Measurements from ENCODE around the gene DAP3. TPM values are rescaled to one million over a fixed set of nuclear protein-coding genes. Genes with fewer than 3 reads are reported as not detected.

The DAP3 gene
- total and polyA plus RNA-seq, 9 of the 15 experiments (the other 6 are each of a cell fraction or from before 2014, with no cell fraction given) = 155 to 484 (median 298) TPM

DNA sequence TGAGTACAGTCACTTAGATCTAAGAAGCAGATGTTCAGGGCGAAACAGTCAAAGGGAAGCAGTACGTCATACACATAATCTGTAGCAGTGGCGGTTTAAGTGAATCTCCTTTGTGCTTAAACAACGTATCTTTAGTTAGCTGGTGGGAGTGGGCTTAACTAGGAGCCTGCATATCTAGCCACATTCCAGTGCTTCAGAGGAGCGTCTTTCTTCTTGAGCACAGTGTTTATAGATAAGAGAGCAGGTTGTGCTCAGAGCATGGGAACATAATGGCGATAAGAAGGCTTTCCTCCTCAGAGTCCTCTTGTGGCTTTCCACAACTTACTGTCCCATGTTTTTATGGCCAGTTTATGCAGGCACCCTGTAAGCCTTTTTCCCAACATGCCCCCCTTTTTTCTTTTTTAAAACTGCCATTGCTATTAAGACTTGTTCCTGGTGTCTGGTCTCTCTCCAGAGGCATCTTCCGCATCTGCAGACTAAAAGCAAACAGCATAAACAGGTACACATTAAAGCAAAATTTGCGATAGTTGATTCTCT is 3.2 kb downstream of the DAP3 start (continued):
- TF ChIP-seq, protein P1, sequence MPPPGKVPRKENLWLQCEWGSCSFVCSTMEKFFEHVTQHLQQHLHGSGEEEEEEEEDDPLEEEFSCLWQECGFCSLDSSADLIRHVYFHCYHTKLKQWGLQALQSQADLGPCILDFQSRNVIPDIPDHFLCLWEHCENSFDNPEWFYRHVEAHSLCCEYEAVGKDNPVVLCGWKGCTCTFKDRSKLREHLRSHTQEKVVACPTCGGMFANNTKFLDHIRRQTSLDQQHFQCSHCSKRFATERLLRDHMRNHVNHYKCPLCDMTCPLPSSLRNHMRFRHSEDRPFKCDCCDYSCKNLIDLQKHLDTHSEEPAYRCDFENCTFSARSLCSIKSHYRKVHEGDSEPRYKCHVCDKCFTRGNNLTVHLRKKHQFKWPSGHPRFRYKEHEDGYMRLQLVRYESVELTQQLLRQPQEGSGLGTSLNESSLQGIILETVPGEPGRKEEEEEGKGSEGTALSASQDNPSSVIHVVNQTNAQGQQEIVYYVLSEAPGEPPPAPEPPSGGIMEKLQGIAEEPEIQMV (tag; conservative IDR thresholded peaks at IDR 0.05; ENCODE audit: low read depth) = no peak
- TF ChIP-seq ZNF449 (CRISPR knock-in tag; IDR thresholded peaks at IDR 0.05) (no peak), PRDM10 (IDR thresholded peaks at IDR 0.05; ENCODE audit: partially characterized antibody) (no peak), RERE (CRISPR knock-in tag; IDR thresholded peaks at IDR 0.05; ENCODE audit: borderline replicate concordance) (0 out of 2 replicates have a peak, but pooled peaks have one; percentile 12), YY1 (IDR thresholded peaks at IDR 0.05; ENCODE audit: borderline replicate concordance in 1 of 3, control insufficient read depth in 1 of 3, extremely low read depth in 1 of 3, insufficient read depth in 3 of 3, insufficient read length in 1 of 3, insufficient replicate concordance in 2 of 3, low read depth in 1 of 3, low read length in 2 of 3) (peak in 1 of 3 experiments; percentile 64), IRF9 (tag; IDR thresholded peaks at IDR 0.05) (no peak), THRAP3 (IDR thresholded peaks at IDR 0.05; ENCODE audit: borderline replicate concordance) (no peak), HDAC3 (IDR thresholded peaks at IDR 0.05; ENCODE audit: borderline replicate concordance, partially characterized antibody) (peak; percentile 64), MAZ (CRISPR knock-in tag; conservative IDR thresholded peaks at IDR 0.05 in 1 of 2, IDR thresholded peaks at IDR 0.05 in 1 of 2) (peak in 1 of 2 experiments; percentile 27; a peak in 1 of 4 replicates), XRCC5 (IDR thresholded peaks at IDR 0.05; ENCODE audit: low read depth, low read length) (peak; percentile 68; the same call in 1 of the 2 replicates), KDM1A (IDR thresholded peaks at IDR 0.05) (peak; percentile 80 to 88)
